GM21526 (cell line): ENCODE data around the gene CPEB2.
"Not testable (repeated sequence)": the region's sequence is repeated elsewhere in the genome, so short reads cannot be mapped to it uniquely, and the experiment has no call there.

ENCODE experiments used
- ATAC-seq: cut with Tn5 transposase; IDR thresholded peaks from one replicate; pipeline ENCODE4 v1.9.1; 2021; ENCODE audit warnings: moderate library complexity; ENCODE audit not compliant: unreplicated experiment, low FRiP score

CPEB2 gene

DNA sequence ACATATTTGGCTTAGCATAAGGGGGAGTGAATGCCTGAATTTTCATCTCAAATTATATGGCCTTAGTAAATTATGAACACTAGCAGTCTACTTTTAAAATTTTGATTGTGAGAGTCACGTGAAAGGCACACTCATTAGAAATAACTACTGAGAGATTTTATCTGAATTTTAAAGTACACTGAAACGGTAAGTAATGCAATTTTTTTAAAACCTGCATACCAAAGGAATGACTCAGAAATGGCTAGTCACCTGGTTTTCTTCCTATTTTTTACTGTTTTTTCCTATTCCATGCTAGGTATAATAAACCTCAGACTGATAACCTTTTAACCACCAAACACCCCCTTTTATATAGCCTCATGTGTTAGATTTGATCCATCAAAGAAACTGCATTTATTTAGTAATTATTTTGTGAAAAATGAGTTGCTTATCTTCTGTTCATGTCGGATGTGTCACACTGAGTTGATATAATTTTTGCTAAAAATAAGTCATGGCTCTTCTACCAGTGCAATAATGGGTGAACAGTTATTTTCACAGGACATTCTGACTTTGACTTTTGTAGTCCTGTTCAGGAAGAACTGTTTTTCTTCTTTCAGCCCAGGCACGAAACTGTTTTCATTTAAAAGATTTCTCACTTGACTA lies 40.4 kb downstream of the CPEB2 start:
- no peak for ATAC-seq

DNA sequence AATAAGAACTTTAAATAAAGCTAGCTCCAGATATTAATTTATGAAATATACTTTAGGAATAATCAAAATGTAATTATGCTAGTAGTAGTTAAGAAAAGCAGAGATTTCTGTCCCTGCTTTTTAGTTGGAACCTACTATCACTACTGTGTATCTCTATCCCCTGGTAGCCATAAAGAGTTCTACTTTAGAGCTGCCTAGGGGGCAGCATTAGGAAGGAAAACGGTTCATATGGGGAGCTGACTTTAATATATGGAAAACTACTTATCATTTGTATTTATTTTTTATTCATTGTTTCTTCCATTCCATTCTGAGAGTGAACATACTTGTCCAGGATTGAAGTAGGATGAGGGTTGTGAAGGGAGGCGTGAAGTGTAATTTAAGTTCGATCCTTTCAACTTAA lies 40.9 kb downstream of the CPEB2 start:
- no peak for ATAC-seq

DNA sequence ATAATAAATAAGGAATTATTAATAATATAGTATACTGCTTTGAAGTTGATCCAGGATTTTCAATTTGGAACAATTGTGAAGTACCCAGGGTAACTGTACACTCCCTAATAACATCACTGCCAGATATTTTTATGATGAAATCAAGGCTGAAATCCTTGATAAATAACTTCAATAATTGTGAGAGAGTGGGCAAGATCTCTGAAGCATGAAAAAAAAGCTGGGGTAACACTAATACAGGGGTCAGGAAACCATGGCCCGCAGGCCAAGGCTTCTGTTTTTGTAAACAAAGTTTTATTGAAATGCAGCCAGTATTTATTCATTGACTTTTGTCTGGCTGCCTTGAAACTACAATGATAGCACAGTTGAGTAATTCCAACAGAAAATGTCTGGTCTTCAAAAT lies 41.6 kb downstream of the CPEB2 start:
- no peak for ATAC-seq

DNA sequence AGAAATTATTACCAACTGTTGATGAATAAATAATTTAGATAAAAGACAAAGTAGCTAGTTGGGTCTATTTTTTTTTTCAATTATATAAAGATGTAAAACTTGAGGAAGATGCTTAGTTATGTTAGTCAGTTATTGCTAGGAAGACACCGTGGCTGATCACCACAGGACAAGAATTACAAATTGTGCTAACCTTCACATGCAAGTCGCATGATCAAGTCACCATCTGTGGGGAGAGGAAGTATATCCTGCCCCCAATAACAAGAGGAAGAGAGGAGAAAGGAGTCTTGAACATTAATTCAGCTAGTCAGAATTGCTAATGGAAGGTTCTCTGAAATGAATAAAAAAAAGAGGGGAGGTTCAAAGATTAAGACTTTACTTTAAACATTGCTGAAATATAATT lies 52.3 kb downstream of the CPEB2 start:
- ATAC-seq, result no peak

DNA sequence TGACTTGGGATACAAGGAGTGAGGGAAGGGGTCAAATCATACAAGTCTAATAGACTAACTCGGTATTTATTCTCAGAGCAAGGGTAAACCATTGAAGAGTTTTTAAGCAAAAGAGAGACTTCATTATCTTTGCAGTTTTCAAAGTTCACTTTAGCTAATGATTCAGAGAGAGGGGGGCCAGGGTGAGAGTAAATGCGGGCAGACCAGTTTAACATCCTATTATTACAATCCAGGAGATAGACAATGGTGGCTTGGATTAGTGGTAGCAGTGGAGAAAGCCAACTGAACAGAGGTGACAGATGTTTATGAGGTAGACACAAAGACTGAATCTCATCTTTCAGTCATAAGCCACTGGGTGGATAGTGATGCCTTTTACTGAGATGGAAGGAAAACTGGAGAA lies 57.9 kb downstream of the CPEB2 start:
- ATAC-seq, result no peak

DNA sequence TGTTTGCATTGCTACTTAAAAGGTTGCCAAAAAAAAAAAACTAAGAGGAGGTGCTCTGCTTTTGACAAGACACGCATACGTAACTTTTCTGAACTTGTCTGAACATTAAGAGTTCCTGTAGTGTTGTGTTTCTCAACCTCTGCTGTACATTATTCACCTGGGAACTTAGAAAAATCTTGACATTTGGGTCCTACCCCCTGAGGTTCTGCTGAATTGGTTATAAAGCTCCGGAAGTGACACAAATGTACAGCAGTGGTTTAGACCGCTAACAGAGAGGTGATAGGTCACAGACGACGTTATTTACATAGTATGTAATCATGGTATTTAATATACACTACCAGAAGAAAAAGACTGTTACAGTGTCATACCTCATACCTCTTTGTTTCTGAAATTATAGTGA lies 61.1 kb downstream of the CPEB2 start:
- ATAC-seq, result no peak

DNA sequence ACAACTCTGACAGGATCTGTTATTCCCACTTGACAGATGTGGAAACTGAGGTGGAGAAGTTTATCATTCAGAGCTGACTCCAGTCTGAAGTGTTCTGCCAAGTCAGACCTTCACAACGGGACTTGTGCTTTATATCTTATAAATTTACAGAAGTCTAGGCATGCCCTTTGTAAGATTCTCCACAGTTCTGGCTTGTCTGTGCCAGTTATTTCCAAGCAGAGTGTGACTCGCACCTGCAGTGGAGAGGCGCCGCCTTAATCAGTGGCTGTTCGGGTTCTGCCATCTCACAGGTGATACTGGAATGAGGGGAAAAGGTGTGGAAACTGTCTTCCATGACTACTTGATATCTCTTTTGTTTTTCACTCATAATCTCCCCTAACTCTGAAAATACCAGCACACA lies 63.2 kb downstream of the CPEB2 start:
- no peak for ATAC-seq

DNA sequence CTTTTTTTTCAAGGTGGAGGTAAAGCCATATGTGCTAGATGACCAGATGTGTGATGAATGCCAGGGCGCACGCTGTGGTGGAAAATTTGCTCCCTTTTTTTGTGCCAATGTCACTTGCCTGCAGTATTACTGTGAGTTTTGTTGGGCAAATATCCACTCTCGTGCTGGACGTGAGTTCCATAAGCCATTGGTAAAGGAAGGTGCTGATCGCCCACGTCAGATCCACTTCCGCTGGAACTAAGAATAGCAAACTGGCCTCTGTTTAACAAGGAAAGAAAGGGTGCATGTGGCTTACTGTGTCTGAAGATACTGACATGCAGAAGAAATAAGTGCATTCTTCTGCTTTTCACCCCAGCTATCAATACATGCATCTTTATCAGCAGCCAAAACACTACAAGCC lies 63.9 kb downstream of the CPEB2 start:
- ATAC-seq, result no peak

DNA sequence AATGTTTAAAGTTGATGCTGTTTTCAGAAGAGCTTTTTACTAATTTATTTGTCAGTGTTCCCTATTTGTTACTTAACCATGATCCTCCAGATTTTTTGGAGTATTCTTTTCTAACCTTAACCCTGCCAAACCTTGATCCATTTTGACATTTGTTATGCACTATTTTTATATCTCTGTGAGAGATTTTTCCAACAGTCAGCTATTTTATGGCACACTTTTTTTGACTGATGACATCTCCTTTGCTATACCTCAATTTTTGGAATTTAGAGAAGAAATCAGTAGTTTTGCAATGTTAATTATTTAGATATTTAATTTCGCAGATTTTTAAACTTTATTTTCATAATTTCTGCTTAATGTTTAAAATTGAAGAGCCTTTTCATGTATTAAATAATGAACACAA lies 66.0 kb downstream of the CPEB2 start:
- ATAC-seq, result no peak

DNA sequence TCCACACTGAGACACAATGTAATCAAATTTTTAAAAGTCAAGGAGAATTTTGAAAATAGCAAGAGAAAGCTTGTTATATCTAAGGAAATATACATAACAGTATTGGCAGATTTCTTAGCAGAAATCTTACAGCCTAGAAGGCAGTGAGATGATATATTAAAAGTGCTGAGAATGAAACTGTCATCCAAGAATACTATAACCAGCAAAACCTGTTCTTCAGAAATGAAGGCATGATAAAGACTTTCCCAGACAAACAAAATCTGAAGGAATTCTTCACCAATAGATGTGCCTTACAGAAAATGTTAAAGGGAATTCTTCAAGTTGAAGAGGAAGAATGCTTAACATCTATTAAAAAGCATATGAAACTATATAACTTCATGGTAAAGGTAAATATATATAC lies 73.6 kb downstream of the CPEB2 start:
- no peak for ATAC-seq

DNA sequence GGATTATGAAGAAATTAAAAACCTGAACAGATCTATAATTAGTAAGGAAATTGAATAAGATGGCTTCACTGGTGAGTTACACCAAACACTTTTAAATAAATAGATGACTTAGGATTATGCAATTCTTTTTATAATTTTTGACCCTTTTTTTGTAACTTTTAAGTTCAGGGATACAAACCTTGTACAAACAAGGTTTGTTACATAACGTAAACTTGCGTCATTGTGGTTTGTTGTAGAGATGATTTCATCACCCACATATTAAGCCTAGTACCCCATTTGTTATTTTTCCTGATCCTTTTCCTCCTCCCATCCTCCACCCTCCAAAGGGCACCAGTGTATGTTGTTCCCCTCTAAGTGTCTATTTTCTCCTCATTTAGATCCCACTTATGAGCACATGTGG lies 75.7 kb downstream of the CPEB2 start:
- no peak for ATAC-seq

DNA sequence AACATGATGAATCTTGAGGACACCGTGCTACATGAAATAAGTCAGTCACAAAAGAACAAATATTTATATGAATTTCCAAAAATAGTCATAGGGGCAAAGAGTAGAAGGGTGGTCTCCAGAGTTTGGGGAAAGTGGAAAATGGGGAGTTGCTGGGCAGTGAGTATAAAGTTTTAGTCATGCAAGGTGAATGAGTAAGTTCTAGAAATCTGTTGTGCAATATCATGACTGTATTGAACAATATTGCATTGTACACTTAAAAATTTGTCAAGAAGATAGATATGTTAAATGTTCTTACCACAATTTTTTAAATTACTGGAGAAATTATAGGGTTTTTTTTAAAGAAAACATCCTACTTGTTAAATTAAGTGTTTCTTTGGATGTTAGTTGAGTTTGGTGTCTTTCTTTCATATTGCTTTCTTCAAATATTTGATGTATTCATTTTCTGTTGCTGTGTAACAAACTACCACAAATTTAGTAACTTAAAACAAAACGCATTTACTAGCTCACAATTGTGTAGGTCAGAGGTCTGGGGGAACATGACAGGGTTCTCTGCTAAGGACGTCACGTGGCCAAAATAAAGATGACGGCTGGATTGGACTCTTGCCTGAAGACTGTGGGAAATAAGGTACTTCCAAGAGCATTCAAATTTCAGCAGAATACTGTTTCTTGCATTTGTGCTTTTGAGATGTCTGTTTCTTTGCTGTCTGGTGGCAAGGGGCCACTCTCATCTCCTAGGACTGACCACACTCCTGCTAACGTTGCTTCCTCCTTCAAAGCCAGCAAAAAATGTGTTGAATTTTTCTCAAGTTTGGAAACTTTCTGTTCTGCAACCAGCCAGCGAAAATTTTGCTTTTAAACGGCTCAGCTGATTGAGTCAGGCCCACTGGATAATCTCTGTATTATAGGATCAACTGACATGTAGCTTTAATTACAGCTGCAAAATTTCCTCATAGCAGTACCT lies 76.7 kb downstream of the CPEB2 start:
- no peak for ATAC-seq

DNA sequence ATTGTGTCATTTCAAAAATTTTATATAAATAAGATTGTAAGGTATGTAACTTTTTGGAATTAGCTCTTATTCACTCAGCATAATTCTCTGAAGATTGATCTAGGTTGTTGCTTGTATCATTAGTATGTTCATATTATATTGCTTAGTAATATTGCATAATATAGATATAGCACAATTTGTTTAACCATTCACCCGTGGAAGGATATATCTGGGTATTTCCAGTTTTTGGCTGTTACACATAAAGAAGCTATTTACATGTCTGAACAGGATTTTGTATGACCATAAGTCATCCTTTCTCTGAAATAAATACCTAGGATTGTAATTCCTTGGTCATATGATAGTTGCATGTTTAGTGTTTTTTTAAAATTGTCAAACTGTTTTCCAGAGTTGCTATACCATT lies 82.5 kb downstream of the CPEB2 start:
- ATAC-seq, result no peak

DNA sequence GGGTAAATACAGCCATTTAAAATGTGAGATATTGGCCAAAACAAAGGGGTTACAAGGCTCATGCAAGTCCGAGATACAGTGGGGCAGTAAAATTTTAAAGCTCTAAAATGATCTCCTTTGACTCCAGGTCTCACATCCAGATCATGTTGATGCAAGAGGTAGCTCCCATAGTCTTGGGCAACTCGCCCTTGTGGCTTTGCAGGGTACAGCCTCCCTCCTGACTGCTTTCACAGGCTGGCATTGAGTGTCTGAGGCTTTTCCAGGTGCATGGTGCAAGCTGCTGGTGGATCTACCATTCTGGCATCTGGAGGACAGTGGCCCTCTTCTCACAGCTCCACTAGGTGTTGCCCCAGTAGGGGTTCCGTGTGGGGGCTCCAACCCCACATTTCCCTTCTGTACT lies 83.5 kb downstream of the CPEB2 start:
- not testable (repeated sequence) for ATAC-seq

DNA sequence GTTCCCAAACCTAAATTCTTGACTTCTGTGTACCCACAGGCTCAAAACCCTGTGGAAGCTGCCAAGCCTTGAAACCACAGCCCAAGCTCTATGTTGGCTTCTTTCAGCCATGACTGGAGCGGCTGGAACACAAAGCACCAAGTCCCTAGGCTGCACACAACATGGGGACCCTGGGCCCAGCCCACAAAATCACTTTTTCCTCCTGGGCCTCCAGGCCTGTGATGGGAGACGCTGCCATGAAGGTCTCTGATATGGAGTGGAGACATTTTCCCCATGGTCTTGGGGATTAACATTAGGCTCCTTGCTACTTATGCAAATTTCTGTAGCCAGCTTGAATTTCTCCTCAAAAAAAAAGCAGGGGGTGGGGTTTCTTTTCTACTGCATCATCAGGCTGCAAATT lies 84.0 kb downstream of the CPEB2 start:
- not testable (repeated sequence) for ATAC-seq

DNA sequence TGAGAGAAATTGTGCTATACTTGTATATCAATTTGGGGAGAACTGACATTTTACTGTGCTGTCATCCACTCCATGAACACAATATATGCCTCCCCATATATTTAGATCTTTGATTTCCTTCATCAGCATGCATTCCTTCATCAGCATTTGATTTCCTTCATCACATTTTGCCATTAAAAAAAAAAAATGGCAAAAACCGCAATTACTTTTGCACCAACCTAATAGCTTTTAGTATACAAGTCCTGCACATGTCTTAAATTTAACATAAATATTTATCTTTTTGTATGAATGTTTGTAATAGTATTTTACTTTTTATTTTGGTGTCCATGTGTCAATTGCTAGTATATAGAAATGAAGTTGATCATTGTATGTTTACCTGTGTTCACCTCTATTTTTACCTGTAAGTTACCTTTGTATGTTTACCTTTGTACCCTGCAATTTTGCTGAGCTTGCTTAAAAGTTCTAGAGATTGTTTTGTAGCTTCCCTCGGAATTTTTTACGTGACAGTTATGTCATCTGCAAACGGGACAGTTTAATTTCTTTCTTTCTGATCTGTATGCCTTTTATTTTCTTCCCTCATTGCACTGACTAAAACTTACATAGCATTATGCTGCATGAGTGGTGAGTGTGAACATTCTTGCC lies 86.2 kb downstream of the CPEB2 start:
- ATAC-seq, result no peak

DNA sequence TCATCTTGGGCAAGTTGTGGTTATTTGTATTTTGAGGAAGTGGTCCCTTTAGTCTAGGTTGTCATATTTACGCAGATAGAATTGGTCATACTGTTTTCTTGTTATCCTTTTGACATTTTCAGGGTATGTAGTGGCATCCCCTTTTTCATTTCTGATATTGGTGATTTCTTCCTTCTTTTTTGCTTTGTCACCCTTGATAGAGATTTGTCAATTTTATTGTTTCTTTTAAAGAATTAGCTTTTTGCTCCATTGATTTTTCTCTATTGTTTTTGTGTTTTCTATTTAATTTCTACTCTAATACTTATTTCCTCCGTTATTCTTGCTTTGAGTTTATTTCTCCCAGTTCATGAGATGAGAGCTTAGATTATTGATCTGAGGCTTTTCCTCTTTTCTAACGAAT lies 87.7 kb downstream of the CPEB2 start:
- ATAC-seq, result no peak

DNA sequence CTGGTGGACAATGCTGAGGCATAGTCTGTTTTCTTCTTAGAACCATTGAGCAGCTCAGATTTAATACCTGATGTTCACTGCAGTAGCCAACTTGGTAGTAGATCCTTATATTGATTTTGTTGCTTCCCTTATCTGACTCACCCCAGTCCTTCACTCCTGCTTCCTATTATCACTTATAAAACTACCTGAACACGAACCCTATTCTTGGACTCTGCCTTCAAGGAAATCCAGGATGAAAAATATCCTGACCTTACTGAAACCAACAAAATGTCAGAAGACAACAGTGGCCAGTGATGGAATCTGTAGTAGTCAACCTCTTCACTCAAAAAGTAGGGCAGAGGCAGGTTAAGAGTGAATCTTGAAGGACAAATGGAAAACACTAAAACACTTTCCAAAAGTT lies 98.1 kb downstream of the CPEB2 start:
- ATAC-seq, result no peak

DNA sequence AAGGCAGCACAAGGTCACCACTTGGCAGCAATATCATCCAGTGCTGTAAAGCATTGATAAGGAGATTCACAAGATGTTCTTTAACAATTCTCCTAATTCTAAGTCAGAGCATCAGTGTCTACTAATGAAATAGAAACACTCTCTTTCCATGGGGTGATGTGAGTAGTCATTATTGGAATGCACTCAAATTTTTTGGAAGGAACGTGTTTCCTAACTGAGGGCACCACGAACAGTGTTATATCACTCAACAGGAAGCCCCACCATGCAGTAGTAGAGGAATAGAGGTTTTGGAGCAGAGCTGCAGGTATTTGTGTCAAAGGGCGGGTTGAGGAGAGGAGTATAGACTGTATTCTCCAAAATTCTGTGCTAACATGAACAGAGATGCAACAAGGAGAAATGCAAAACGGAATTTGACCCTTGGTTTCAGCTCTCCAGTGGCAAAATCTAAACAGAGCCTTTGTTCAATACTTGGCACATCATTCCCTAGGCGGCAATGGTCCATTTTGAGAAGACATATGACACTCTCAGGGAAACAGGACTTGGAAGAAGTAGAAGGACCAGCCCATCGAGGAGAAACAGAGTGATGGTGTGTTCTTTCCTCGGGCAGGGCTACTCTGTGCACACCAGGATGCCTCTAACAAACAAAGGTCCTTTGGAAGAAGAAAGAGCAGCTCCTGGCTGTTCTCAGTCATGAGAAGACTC lies 98.9 kb downstream of the CPEB2 start:
- no peak for ATAC-seq

DNA sequence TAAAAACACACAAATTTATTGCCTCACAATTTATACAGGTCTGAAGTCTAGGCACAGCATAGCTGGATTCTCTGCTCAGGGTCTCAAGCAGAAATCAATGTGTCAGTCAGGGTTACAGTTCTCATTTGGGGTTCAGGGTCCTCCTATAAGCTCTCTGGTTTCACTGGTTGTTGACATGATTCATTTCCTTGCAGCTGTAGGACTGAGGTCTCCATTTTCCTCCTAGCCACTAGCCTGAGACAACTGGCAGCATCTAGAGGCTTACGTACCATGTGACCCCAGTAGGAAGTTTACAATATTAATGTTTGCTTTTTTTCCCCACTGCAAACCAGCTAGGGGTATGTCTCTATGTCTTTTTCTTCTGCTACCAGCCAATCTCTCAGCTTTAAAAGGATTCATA lies 102.5 kb downstream of the CPEB2 start:
- no peak for ATAC-seq

DNA sequence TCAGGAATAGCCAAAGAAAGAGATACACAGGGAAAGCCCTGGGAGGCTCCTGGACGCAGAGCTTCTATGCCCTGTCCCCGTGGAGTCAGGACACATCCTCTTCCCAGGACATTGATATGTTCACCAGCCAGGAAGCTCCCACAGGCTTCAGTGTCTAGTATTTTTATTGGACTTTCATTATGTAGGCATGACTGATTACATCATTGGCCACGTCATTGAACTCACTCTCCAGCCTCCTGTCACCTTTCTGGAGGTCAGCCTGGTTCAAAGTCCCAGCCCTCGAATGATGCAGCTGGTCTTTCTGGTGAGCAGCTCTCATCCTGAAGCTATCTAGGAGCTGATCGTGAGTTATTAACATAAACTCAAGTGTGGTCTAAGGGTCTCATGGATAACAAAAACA lies 104.1 kb downstream of the CPEB2 start:
- ATAC-seq, result no peak
